GM18511 (cell line): ENCODE measurements around the gene KSR2.

Source experiments
- ATAC-seq: cut with Tn5 transposase; IDR thresholded peaks from one replicate; pipeline ENCODE4 v1.9.1; 2021; ENCODE audit warnings: mild to moderate bottlenecking, moderate library complexity; ENCODE audit not compliant: unreplicated experiment

Gene KSR2

DNA sequence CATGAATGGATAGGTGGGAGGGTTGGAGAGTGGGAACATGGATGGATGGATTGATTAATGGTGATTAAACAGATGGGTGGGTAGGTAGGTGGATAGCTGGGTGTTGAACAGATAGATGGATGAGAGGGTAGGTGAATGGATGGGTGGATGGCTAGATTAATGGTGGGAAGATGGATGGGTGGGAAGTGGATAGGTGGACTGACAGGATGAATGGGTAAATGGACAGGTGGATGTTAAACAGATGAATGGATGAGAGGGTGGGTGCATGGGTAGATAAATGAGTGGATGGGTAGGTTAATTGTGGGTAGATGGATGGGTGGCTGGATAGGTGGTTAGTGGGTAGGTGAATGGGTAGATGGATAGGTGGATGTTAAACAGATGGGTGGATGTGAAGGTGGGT lies 460.3 kb downstream of the KSR2 start:
- ATAC-seq, result no peak

DNA sequence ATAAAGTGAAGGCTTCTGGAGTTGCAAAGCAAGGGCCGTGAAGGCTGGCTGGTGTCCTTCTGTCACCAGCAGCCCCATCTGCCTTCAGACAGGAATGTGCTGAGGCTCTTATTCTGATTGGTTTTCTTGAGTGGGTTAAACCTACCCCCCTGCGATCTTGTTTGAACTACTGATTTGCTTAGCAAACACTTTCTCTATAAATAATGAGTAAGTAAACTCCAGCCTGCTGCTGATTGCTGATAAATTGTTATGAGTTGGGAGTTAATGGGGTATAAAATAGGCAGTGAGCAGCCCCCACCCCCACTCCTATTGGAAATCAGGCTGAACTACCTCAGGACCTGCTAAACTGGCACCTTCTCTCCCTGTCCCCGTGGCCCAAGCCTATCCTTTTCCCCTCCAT lies 461.2 kb downstream of the KSR2 start:
- ATAC-seq, result no peak

DNA sequence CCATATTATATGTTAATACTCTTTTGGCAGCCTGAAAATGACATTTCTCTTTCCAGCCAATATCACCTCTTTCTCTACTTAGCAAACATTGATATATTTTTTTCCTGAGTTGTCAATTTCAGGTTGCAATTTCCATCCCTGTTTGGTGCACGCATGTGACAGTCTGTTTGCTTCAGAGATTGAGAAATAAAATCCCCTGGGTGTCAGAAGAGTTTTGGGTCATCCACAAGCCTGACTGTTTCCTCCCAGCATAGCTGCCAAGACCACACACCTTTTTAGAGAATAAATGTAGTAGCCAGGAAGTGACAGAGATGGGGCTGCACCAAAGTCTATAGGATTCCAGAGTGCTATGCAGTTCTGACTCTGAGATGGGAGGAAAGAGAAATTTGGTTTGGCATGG lies 462.5 kb downstream of the KSR2 start:
- no peak for ATAC-seq

DNA sequence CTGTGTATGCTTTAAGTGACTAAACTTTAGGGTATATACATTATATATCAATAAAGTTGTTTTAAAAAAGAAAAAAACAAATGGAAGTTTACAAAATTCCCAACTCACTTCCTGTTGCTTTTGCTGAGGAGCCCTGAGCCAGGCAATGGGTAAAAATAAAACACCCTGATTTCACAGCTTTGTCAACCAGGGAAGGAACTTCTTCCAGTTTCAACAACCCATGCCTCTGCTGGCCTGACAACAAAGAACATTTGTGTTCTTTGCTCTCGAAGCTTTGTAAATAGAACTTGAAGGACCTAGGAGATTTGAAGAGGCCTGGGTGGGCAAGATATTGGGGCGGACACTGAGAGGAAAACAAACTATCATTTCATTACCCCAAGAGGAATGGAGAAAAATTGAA lies 466.2 kb downstream of the KSR2 start:
- no peak for ATAC-seq

DNA sequence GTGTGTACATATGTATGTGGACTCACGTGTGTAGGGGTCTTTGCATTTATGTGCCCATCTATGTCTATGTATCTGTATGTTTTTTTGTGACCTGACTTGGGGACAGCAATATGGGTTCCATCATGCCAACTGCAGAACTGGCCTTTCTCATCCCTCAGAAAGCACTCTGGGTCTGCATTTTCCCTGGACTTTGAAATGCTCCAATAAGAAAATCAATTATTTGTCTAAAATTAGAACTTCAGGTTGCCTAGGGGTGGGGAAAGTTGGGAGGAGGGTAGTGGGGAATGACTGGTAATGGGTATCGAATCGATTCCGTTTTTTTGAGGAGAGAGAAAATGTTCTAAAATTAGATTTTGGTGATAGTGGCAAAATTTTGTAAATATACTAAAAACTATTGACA lies 466.6 kb downstream of the KSR2 start:
- no peak for ATAC-seq

DNA sequence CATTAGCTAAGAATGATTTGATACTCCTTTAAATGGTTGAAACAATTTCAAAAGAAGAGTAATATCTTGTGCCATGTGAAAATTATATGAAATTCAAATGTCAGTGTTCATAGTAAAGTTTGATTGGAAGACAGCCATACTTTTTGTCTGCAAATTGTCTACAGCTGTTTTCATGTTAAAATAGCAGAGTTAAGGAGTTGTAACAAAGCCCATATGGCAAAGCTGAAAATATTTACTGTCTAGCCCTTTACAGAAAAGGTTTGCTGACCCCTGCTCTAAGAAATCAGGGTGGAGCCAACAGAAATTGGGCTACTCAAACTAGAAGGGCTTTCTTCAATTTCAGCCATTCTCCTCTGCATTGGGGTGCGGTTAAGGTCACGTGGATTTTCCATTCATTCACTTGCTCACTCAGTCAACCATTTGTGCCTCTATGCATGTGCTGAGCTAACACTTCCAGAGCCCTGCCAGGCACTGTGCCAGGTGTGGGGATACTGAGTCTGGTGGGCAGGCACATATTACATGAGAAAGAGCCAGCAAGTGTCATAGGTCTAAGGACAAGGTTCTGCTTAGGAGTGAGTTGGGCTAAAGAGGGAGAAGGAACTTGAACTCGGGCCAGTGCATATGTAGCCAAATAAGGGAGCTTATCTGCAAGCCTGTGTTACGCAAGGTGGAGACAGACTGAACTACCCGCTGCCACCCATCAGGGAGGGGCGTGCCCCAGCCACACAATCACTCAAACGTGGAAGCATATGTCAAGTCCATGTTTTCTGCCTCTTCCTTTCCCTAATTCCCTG lies 467.5 kb downstream of the KSR2 start:
- no peak for ATAC-seq

DNA sequence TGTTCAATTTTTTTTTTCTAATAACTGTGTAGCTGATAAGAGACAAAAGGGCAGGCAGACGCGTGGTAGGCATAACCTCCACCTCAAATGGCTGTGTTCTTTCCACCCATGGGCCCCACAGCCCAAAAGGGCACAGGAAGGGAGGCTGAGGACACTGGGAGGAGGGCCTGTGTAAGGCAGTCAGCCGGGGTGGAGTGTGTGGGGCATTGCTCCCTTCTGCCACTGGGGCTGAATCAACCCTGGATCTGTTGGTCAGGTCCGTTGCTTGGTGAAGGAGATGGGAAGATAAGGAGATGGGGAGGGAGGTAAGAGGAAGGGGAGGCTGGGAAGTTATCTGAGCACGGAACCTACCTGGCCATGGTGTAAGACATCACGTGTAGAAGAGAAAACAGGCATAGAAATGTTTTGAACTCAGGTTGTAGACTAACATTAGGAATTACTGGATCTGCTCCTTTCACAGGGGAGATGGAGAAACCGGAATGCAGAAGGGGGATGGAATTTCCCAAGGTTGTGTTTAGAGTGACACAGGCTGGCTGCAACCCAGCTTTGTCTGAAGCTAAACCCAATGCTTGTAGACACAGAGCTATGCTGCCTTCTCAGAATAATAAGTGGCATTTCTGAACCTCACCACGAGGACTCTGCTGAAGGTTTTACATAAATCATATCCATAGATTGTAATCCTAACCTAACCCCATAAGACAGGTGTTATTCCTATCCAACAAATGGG lies 468.9 kb downstream of the KSR2 start:
- no peak for ATAC-seq

DNA sequence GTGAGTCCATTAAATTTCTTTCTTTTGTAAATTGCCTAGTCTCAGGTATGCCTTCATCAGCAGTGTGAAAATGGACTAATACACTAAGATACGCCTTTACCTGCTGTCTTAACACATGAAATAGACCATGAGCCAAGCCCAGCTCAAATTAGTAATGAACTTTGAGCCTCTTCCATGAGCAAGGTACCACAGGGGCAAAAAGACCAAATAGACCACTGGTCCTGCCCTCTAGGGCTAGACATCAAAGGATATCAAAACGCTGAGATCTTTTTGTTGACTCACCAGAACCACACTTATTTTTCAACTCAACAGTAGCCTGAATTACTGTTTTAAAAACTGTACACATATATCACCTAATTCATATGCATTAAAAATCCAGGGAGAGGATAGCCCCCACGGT lies 469.9 kb downstream of the KSR2 start:
- ATAC-seq, result no peak

DNA sequence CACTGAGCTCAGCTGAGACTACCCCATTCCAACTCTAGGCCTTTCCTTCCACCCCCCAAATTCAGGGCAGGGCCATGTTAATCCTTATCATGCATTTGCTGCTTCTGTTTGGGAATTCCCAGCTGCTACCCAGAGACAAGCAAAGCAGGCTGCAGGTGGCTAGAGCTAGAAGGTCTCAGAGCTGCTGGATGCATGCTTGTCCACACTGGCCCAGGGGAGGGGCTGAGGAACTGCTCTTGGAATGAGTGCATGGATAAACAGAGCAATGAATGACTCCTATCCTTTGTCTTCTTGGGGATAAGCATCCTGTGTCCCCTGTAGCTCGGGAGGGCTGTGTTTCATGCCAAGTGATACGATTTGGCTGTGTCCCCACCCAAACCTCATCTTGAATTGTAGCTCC lies 470.5 kb downstream of the KSR2 start:
- ATAC-seq, result no peak

DNA sequence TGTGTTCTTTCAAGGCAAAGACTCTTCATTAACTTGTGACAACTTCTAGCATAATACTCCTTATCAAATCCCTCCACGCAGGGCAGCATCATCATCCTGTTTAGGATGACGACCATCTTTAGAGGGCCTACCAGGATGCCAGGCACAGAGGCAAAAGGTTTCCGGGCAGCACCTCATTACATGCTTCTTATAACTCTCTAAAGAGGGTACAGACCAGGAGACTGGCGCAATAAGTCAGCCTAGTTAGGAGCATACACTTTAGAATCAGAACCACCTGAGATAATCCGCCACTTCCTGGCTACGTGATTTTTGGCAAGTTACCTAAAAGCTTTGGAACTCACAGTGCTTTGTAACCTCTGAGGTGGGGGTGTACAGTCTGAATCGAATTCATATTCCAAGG lies 471.4 kb downstream of the KSR2 start:
- no peak for ATAC-seq

DNA sequence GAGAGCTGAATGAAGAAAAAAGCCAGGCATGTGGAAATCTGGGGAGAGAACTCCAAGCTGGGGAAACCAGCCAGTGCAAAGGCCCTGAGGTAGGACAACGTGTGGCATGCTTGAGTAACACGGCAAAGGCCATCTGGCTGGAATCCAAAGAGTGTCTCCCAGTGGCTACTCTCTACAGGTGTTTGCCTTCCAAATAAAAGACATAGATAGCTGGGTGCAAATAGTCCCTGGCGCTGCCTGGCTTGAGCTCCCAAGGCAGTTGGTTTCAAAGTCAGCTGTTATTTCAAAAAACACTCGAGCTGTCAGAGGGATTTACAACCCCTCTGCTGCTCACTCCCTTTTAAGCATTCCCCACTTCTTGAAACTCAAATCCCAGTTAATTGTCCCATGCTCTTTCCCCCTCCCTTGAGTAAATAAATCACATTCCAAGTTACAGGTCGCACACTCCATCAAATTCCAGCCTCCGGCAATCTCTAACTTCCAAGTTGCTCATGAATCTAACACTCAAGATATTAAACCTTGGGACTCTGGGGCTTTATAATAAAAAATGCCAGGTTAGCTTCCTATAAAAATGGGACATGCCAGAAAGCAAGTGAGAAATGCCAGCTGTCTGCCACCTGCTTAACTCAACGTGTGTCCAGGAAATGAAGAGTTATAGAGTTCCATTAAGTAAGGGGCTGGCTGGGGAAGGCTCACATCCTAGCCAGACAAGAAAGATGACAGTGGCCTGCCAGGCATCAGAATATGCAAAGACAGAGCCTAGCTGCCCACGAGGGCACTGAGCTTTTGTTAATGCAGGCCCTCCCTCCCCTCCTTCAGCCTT lies 473.7 kb downstream of the KSR2 start:
- ATAC-seq, result no peak

DNA sequence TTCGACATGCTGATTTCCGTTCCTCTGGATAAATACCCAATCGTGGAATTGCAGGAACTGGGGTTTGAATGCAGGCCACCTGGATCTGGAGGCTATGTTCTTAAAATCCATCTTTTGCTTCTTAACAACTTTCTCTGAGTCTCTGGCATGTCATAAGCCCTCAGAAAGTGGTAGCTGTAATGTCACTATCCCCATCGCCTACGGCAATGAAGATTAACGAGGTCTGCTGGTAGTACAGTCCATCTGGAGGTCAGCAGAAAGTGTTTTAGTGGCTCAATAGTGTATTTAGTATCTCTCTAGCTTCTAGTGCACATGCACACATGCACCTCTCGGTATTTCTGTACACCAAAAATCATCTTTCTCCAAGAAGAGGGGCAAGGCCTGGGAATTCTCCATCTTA lies 477.1 kb downstream of the KSR2 start:
- no peak for ATAC-seq

DNA sequence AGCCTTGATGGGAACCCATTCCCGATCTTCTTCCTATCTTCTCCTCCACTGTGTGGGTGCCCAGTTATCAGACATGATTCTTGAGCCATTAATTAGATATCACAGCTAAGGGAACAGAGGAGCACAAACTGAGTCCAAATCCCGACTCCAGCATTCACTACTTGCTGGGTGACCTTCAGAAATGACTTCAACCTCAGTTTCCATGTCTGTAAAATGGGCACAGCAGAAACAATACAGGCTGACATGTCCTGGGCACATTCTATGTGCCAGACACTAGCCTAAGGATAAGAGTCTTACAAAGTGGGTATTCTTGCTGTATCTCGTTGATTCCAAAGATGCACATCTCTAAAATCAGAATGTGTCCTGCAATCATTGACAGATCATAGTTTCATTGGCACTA lies 478.7 kb downstream of the KSR2 start:
- ATAC-seq, result no peak

DNA sequence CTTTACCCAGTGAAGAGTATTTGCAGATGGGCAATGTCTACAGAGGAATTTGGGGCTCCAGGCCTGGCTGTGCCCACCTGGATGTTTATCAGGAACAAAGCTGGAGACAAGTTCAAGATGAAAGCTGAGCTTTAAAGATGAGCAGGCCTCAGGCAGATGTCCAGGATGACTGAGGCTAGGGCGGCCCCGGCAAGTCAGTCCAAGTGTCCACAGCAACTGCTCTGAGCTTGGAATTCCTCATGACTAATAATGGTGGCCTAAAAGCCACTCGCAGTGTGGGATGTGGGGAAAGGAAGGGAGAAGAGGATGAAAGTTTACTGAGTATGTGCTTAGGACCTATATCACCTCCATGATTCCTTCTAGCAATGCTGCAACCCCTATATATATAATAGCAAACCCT lies 479.1 kb downstream of the KSR2 start:
- no peak for ATAC-seq

DNA sequence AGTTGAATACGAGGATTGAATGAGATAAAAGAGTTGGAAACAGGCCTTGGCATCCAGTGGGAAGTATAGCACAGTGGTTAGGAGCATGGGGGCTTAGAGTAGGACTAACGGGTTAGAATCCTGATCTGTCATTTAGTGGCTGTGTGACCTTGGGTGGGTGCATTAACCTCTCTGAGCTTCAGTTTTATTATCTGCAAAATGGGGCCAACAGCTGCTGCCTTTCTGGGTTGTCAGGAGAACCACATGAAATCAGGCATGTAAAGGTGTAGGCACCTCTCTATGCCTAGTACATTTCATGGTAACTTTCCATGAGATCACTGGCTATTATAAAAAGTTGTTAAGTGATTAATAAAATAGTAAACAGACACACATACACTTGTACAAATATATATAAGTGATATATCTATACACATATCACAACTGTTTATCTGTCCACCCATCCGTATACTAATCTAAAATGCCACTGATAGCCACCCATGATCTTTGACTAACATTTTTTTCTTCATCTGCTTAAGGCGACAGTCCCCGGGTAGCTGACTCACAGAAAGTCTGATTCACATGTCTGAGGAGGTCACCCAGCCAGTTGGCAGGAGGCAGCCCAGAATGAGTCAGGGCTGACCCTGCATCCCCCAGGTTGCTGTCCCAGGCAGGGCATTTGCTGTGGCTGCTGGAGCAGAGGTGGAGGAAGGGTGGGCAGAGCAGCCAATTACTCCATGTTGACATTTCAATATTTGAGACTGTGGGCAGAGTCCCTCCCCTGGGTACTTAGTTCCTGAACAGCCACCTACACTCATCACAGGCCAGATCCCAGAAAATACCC lies 481.7 kb downstream of the KSR2 start:
- no peak for ATAC-seq

DNA sequence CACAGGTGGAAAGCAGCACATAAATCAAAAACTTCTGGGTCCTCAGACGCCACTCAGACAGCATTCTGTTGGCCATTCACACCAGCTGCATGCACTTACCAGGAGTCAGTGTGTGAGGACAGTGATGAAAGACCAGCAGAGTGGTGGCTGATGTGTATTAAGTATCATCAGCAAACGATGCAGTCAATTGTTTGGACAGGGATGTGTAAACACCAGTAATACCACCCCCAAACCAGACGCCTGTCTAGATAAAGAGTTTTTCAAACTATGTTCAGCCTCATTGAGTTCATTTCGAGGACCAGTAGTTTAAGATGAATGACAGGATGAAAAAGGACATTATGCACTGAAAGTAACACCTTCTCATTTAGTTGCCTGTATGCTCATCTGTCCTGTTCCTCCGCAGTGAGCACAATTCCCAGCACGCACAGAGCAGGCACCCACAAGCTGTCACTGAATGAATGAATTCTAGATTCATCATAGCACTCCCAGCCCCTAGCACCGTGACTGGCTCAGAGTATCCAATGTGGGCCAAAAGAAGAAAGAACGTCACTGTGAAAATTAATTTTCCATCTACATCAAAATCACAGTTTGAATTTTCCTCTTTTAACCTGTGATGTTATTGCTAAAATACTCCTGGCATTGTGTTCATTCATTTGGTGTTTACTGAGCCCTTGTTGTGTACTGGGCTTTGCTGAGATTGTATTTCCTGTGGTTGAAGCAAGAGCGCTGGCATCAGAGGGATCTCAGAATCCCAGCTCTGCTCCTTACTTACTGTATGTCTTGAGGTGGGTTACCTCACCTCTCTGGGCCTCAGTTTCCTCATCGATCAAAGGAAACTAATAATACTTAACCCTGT lies 482.6 kb downstream of the KSR2 start:
- no peak for ATAC-seq

DNA sequence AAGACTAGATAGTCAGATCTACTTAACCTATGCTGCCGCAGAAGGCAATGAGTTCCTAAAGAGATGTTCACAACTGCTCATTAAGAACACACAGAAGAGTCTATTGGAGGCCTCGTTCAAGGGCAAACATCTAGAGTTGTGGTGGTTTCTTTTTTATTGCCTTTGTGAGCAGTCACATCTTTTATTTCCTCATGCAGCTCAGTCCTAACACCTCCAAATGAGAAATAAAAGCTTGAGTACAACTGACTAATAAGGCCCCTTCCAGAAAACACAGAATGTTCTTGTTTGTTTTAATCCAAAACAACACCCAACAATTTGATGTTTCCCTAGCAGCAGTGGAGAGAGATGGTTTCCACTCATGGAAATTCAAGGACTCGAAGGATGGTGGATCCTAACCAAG lies 483.9 kb downstream of the KSR2 start:
- ATAC-seq, result no peak

DNA sequence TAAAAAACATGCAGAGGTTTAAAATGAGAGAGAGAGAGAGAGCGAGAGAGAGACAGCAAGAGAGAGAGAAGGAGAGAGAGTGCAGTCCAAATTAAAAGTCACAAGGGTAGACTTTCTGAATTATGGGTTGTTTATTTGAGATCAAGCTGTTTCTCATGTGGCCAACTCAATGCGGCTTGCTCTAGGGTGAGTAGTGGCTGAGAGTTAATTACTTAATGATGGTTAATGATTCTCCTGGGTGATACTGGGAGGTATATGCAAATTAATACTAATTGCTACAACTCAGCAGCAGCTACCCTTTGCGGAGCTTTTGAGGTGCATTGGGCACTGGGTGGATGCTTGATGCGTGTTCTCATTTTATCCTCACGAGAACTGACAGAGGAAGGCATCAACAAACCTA lies 485.3 kb downstream of the KSR2 start:
- no peak for ATAC-seq

DNA sequence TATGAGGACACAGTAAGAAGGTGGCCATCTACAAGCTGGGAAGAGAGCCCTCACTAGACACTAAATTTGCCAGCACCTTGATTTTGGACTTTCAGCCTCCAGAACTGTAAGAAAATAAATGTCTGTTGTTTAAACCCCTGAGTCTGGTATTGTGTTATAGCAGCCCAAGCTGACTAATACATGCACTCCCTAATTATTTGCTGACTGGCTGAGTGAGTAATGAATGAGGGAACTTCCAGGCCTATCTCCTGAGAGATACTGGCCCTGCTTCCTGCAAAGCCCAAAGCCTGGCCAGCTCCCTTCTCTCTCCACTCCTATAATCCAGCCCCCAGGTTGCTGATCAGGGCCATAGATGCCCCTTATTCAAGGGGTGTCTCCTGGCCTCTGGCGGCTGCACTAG lies 487.3 kb downstream of the KSR2 start:
- no peak for ATAC-seq

DNA sequence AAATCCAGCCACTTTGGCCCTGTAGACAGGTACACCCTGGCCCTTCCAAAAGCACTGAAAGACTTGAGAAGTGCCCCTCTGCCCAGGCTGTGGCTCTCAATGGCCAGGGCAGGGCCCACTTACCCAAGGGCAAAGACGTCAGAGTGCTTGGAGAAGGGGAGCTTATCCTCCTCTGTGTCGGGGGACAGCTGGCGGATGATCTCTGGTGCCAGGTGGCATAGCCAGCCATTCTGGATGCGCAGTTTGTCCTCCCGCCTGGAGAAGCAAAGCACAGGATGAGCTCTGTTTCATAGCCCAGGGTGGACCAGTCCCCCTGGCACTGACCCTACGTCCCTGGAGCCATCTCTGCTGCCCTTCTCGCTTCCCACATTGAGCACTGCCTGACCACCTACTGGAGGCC lies 492.4 kb downstream of the KSR2 start:
- ATAC-seq, result no peak
